Stimulated activated CD4-positive, alpha-beta T cell treated with anti-CD3 and anti-CD28 coated beads, Interleukin-15, amount 100 ng/mL, for 48 hours (primary cell): ENCODE data around the gene NALCN.

Experiments
- DNase-seq, 2 donors: peaks; one replicate each; pipeline ENCODE4 v3.0.0-alpha.2; 2020; ENCODE audit warnings: low read depth in 2 of 2

NALCN gene

DNA sequence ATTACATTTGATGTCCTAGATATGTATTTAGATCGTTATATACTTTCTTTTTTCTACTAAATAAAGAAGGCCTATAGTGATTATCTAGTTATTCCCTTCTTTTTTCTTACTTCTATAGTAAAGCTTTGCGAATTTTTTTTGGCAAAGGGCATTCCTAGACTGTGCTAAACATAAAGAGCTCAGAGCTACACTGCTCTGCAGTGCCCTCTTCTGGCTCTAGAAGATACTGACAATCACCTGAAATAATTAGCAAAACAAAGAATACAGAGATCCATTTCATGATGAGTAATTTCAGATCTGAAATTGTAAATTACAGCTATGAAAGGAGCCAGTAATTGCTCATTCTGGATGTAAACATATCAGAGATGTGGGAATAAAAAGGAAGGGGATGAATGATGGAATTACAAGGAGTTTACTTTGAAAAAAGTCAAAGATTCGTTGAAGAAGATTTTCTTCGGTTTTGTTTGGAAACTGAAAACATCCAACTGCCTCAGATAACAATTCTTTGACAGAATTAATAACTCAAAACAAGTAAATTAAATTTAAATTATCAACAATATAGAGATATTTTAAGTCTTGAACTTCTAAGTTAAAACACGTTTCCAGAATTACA is 288.5 kb downstream of the NALCN start:
- DNase-seq = no peak

DNA sequence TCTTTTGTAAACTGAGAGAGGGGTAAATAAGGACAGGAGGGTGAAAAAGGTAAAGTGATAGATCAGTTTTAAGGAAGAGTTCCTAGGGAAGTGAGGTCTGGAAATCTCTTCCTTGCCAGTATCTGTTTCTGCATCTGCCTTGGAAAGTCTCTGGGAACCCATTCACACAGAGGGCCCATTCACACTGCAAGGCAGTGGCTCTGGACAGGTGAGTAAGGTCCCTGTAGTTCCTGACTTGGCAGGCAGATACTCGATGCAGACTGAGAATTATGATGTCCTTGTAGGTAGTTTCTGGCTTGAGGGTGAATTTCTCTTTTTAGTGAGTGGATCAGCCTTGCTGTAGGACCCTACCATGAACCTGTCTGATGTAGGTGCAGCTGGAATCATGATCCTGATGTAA is 293.3 kb downstream of the NALCN start:
- DNase-seq = no peak

DNA sequence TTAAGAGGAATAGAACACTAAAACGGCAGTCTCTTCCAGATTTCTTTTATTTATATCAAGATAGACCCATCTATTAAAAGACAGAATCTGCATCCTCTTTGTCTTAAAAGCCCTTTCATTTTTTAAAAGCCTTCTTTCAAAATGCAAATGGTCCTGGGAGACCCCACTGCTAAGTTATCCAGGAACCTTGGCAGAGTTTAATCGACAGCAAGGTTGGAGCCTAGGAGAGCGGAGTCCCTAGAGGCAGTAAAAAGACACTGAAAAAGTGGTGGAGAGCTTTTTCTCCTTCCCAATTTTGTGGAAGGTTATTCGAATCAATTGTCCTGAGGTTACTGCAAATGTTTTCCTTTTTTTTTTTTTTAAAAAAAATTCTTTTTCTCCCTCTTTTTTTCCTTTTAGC is 294.7 kb downstream of the NALCN start:
- no peak for DNase-seq

DNA sequence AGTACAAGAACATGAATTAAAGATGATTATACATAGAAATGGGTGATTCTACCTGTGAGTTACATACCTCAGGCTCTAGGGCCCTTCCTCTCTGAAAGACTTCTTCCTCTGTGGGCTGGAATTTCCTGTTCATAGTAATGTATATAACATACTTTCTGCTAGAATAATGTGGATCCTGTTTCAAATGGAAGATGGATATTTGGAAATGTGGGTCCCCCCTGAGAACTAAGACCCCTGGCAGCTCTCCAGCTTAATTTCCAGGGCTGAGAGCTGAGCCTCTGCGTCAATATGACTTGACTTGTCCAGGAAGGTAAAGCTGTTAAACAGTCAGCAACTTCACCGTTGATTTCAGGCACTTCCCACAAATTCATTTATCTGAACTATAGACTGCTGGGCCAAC is 296.3 kb downstream of the NALCN start:
- no peak for DNase-seq

DNA sequence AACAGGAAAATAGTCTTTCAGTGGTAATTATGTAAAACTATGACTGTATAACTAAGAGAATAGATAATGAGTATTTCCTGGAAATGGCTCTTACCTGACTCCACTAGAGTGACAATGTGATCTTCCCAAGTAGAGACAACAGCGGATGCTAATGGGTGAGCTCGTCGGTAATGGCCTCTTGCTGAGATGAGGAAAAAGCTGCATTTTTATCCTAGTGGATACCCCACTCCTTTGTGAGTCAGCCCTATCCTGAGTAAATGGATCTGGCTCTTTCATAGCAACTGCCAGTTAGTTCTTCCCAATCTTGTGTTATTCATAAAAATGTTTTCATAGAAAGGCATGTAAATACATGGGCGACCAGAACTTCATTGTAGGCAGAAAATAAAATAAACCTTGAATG is 299.5 kb downstream of the NALCN start:
- no peak for DNase-seq

DNA sequence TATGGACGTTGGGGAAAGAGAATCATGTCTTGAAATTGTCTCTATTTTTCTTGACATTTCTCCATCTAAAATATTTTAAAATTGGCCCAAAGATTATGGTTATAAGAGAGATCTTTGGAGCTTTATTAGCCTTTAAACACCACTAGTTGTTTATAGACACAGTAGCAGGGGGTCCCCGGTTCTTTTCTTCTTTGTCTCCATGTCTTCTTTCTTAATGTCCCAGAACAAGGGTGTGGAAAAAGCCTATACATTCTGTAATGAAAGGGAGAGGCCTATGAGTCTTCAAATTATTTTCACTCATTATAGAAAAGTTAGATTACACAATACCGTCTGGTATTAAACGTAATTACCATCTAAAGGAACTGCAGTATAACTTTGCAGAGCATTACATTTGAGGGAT is 300.0 kb downstream of the NALCN start:
- DNase-seq = no peak

DNA sequence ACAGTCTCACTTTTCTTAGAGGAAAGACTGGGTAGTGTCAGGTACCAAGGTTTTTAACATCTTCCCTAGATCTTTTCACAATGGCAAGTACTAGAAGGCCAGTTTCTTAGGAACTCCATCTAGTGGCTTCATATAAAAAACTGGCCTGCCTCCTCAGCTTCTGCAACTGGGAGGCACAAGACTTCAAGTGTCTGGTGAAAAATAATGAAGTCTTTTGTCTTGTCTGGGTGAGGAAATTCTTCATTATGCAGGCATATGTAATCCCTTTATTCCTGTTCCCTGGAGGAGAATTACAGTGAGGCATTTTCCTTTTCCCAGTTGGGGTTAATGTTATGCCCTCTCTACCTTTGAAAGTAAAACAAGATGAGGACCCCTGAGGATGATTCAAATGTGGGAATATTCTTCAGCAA is 300.5 kb downstream of the NALCN start:
- no peak for DNase-seq

DNA sequence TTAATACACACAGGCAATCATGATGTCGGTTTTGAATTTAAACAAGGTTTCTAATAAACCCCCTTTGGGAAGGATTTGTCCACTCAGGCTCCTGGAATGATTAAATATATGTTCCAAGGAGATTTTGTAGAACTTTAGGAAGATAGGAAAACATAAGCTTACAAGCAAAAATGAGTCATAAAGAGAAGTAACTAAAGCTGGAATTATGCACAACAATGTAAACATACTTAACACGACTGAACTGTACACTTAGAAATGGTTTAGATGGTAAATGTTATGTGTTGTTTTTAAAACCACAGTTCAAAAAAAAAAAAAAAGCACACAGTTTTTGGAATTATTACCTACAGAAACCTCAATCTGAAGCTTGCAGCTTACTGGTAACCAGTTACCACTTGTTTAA is 304.4 kb downstream of the NALCN start:
- DNase-seq = no peak

DNA sequence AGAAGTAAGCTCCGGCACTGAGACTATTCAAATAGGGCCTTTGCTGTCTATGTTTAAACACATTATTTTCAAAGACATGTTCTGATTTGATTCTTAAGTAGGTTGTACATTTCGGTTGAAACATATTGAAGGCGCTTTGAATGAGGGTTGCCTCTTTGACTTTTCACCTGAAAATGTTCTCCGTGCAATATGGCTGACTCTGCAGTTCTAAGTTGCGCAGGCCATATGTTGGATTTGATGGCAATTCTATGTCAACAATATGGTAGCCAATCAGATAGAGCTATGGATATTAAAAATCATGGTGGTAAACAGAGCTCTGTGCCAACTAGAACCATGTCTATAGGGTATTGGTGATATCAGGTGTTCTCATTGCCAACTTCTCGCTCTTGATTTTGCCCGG is 307.3 kb downstream of the NALCN start:
- no peak for DNase-seq

DNA sequence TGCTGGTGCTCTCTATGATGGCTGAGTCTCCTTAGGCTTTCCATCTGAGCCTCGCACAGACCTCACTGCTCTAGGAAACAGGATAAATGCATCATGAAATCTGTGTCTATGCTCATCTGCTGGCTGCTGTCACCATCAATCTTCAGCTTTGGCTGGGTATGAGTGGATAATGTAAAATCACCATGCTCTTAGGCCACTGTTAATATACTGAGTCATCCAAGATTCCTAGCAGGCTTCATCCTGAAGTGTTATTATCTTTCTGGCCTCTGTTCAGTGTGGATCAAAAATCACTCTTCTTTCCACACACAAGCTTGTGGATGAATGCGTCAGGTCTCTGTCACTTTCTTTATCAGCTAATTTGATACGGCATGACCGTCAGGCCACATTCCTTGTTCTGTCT is 317.4 kb downstream of the NALCN start:
- DNase-seq = no peak

DNA sequence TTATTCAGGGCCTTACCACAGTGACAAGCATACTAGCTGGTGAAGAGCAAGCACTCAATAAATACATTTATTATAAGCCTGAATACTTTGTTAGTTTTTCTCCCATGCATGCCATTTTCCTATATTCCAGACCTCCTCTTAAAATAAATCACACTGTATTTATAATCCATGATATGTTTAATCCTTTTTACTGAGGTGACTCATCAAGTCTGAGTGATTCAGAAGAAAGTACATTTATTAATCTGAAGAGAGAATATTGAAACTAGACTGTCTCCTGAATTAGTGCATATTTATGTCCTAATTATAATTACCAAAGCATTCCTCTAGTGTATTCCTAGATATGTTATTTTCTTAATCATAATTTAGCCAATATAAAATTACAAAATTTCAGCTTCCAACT is 323.3 kb downstream of the NALCN start:
- no peak for DNase-seq

DNA sequence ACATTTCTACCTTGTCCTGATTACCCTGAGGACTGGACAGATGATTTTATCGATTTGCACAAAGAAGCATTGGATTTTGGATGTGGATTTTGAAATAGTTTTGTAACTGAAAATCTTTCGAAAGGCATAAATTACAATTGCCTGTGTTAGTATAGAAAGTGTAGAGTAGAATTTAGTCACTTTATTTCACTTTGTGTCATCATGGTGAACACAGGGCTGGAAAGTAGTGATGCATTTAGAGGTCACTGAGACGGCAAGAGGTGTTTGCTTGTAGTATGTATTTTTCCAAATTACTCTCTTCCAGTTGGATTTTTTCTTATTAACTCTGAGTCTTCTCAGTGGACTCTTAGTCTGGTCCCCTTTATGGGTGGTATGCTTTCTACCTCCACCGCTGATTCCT is 326.0 kb downstream of the NALCN start:
- no peak for DNase-seq

DNA sequence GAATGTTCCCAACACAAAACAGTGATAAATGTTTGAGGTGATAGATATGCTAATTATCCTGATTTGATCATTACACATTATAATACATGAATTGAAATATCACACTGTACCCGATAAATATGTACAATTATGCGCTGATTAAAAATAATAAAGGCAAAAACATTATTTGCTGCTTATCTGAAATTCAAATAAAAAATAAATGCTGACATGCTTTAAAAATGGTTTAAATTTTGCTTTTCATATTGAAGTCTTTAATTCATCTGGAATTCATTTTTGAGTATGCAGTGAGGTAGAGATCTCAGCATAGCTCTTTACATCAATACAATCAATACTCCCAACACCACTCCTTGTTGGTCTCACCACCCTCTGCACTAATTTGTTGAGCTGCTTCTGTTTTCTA is 330.8 kb downstream of the NALCN start:
- no peak for DNase-seq

DNA sequence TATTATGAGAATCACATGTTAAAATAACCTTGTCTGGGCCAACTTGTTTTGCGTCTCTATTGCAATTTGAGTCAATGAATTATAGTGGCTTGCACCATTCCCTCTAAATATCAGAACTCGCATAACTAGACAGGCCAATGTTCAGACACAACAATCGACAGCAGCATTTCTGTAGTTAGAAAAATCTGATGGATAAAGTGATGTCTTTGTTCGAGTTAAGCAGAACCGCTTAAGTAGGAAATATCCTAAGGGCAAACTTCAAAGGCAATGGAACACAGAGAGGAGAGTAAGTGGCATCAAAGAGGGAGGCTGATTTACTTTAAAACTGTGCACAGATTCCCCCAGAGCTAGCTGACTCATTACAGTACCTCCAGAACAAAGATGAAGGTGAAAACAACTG is 333.9 kb downstream of the NALCN start:
- DNase-seq = no peak

DNA sequence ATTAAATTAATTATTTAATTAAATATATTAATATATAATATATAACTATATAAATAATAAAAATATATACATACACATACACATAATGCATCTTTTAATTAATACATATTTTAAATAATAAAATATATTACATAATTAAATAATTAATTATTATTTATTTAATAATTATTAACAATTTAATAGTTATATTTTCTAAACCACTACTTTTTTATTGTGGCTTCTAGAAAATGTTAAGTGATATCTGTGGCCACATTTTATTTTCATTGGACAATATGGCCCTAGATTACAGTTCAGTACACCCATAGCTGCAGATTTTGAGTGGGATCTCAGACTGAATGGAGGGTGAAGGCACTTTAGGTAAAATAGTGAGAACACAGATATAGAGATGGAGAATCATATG is 335.7 kb downstream of the NALCN start:
- DNase-seq = no peak

DNA sequence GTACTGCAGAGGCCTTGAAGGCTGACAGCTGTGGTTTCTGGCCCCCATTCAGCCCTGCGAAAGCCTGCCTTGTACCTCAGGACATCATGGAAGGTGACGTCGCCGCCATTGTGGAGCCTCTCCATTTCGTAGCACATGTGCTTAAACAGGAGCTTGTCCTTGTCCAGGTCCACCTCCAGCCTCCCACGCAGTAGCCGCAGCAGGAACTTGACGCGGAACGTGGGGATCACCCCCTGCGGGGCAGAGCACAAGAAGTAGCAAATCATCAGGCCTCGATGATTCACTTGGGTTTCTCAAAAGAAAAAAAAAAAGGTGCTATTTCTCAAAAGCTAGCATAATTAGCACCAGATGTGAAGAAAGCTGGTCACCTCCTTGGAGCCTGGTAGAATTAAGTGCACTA is 351.0 kb downstream of the NALCN start:
- no peak for DNase-seq

DNA sequence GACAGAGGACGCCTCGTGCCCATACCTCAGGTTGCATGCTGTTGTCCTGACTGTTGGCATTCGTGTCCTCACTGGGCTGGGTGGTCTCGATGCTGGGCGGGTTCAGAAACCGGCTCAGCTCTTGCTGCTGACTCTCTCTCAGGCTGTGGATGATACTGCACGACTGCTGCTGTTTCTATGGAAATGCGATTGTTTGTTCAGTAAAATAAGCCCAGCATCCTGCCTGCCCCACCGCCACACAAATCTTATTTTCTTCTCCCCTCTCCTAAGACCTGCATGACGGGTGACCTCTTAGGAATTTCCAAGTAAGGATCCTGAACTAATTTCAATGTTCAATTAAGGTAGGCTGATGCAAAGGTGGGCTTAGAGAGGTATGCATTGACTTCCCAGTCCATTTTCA is 356.5 kb downstream of the NALCN start:
- DNase-seq = no peak

DNA sequence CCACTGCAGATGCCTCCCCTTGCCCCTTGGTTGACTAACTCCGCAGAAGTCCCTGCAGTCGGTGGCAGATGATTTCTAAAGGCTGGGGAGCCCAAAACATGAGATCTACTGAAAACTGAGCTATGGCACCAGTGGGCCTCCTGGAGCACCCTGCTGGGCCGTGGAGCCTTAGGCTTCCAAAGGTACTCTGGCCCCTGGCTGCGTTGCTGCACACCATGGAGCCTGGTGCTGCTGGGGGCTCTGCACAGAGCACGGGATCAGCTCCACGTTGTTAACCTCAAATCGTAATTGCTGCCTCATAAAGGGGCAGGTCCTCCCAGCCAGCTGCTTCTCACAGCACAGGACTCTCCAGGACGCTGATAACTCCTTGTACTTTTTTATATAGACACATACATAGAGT is 357.5 kb downstream of the NALCN start:
- no peak for DNase-seq

DNA sequence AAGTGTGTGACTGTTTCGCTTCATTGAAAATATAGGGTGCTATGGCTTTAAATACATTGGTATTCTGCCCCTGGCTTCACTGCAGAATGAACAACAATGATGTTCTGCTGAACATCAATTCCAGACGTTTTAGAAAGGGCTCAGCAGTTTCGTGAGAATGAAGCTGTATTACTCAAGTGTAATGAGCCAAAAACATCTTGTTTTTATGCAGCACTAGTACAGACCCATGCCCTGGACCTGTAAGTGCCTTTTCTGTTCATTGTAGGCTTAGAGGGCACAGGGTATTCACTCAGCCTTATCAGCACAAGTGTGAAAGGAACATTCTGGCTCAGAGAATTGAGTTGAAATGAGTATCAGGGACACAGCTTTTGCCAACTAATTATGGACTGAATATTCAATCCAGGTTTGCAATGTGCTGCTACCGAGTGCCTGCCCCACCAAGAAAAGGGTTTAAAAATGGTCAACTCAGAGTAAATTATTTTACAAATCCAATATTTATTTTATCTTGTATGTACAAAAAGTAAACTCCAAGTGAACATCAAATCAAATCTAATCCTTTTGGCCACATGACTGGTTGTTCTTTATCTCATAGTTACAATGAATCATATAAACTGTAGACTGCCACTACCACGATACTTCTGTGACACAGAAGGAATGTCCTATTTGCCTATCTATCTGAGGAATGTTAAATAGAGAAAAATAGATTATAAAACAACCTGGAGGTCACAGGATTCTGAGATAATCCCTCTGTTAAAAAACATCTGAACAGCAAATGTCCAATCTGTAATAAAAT is 362.8 kb downstream of the NALCN start:
- DNase-seq = no peak

DNA sequence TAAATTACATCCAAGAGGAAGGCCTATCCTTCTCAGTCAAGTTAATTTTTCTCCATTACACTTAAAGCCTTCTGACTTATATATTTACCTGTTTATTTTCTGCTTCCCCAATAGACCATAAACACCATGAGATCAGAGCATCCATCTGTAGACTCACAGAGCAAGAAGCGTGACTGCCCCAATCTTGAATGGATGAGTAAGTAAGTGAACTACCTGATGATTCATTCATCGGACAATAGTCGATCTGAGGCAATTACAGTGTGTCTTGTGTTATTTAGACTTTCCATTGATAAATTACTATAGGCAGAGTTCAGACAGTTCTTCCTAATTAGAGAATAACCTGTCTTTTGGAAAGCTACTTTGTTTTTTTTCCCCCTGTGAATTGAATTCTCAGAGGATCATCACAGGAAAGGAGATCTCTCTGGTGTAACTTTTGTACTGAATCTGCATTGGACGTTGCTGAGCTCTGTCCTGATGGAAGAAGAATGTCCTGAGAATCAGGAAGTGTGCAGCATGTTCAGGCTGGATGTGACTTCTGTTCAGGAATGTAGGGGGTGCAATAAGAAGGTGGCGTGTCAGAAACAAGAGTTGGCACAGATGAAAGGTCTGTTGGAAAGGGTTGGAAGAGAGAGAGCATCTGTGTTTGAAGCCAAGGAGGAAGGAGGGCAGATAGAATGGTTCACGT is 367.0 kb downstream of the NALCN start:
- DNase-seq = no peak

DNA sequence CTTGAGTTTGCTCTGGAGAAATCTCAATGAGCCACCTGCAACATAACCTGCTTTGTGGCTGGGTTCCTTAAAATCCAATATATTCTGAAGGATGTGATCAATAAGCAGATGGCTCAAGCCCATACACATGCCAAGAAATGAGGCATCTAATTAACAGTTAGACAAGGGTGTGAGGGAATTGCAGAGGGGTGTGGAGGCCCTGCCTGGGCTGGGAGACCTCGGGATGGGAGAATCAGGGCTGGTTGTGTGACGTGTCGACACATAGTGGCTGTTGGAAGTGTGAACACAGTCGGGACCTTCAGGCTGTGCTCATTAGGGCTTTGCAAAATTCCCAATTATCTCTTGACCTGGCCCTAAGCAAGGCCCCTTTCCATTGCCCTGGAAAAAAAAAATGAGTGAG is 379.8 kb downstream of the NALCN start:
- DNase-seq = no peak

DNA sequence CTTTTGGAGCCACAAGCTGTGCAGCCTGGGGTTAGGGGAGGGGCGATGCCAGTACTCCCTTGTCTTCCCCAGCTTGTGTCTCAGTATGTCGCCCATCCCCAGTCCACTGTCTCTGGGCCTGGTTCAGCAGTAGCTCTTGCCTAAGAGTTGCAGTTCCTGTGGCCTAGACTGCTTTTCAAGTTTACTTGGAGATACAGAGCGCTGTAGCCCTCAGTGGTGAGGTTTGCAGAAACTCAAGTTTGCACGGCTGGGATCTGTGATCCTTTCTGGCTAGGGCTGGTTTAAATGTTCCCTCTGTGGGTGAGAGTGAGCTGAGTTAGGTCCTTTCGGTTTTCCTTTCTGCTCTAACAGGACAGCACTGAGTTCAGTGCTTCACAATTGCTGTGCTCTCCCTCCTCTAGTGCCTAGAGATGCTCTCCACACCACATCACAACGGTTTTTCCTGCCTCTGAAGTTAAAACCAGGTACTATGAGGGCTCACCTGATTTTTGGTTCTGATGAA is 381.1 kb downstream of the NALCN start:
- DNase-seq = no peak
